ENCODE data around the gene METTL24.

GRCh38 chr6:110398778-110399177 is 40.6 kb upstream of the METTL24 start:
- no peak for TF ChIP-seq RFX5 (IDR thresholded peaks at IDR 0.05; ENCODE audit: low read depth, low read length)
- no peak for TF ChIP-seq TARDBP (CRISPR knock-in tag; IDR thresholded peaks at IDR 0.05)
- TF ChIP-seq EZH2 (conservative IDR thresholded peaks at IDR 0.05; ENCODE audit: low read depth, low read length): no peak
- TF ChIP-seq ZNF878 (CRISPR knock-in tag; IDR thresholded peaks at IDR 0.05): no peak
- no peak for TF ChIP-seq BCLAF1 (IDR thresholded peaks at IDR 0.05)
- no peak for TF ChIP-seq REST (IDR thresholded peaks at IDR 0.05; ENCODE audit: borderline replicate concordance in 1 of 2, low read depth in 1 of 2, low read length in 2 of 2)
- TF ChIP-seq WIZ (CRISPR knock-in tag; IDR thresholded peaks at IDR 0.05): no peak
- no peak for TF ChIP-seq ATF2 (CRISPR knock-in tag; IDR thresholded peaks at IDR 0.05)
- no peak for TF ChIP-seq EP300 (IDR thresholded peaks at IDR 0.05; ENCODE audit: low read depth in 2 of 2, low read length in 2 of 2)
- TF ChIP-seq EP300 (CRISPR knock-in tag; IDR thresholded peaks at IDR 0.05; ENCODE audit: borderline replicate concordance): no peak
- no peak for TF ChIP-seq HOXA7 (CRISPR knock-in tag; IDR thresholded peaks at IDR 0.05)
- TF ChIP-seq MAX (IDR thresholded peaks at IDR 0.05): no peak
- TF ChIP-seq SOX6 (IDR thresholded peaks at IDR 0.05): no peak
- TF ChIP-seq SOX6 (CRISPR knock-in tag; IDR thresholded peaks at IDR 0.05): no peak
- TF ChIP-seq ZNF282 (IDR thresholded peaks at IDR 0.05; ENCODE audit: partially characterized antibody): no peak
- no peak for TF ChIP-seq ZBTB33 (CRISPR knock-in tag; IDR thresholded peaks at IDR 0.05)

All from HepG2 (cell line).